ENCODE results near the gene ZNF568.

The ZNF568 gene

DNA sequence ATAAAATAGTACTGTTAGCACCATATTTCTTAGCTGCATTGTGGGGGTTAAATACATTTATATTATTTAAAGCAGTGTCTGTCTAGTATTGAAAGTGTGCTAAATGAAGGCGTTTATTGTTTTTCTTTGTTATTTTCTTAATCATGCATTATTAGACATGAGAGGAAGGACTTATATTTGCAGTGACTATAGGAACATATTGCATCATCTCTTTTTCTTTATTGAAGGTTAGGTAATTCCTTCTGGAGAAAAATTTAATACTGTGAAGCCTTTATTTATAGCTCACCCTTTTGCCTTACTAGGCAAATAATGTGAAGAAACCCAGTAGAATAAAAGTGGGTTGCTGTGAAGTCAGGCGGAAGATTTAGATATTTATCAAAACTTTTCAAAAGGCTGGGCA is 83.2 kb downstream of the ZNF568 start:
- DNase-seq (ENCODE audit: low read depth in 2 of 2): no peak

DNA sequence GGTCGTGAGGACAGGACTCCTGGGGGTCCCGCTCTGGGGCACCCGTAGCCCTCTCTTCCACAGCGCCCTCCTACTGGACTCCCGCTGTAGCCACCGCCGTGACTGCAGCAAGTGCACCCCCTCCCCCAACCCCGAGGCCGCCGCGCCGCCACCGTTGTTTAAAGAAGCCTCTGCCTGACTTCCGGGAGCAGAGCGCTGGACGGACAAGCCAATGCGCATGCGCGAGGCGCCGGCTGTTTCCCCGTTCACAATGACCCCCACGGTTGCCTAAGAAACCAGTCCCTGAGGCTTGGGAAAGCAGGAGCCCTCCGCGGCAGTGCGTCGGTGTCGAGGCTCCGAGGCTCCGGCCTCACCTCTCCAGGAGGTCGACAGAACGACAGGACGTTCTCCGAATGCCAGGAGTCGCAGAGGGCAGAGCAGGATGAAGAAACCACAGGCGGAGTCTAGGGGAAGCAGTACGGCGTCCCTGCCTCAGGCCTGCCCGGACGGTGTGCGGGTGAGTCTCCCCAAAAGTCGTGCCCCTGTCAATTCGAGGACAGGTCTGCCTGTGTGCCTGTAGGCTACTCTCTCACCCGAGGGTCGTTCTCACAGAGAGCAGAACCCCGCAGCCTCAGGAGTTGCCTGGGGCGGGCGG is 91.6 kb downstream of the ZNF568 start:
- peak; percentile 5 to 24 for DNase-seq (ENCODE audit: low read depth in 2 of 2)

DNA sequence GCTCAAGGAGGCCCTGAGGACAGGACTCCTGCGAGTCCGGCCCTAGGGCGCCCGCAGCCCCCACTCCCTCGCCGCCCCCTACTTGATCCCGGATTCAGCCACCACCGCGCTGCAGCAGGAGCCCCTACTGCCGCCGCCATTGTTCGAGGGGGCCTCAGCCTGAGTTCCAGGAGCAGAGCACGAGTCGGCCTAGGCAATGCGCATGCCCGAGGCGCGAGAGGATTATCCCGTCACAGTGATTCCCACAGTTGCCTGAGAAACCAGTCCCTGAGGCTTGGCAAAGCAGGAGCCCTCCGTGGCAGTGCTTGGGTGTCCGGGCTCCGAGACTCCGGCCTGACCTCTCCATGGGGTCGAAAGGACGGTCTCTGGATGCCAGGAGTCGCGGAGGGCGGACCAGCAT is 93.7 kb downstream of the ZNF568 start:
- no peak for DNase-seq (ENCODE audit: low read depth in 2 of 2)

DNA sequence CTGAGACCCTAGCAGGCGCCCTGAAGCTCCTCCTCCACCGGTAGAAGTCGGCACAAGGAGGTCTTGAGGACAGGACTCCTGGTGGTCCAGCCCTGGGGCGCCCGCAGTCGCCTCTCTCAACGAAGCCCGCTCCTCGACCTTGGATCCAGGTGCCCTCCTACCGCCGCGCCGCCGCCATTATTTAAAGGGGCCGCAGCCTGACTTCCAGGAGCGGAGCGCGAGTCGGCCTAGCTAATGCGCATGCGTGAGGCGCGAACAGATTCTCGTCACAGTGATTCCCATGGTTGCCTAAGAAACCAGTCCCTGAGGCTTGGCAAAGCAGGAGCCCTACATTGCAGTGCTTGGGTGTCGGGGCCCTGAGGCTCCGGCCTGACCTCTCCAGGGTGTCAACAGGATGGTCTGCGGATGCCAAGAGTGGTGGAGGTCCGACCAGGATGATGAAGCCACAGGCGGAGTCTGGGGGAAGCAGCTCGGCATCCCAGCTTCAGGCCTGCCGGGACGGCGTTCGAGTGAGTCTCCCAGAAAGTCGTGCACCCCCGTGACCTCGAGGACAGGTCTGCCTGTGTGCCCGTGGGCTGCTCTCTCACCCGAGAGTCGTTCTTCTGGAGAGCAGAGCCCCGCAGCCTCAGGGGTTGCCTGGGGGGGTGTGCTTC is 96.1 kb downstream of the ZNF568 start:
- DNase-seq (ENCODE audit: low read depth in 2 of 2): no peak

DNA sequence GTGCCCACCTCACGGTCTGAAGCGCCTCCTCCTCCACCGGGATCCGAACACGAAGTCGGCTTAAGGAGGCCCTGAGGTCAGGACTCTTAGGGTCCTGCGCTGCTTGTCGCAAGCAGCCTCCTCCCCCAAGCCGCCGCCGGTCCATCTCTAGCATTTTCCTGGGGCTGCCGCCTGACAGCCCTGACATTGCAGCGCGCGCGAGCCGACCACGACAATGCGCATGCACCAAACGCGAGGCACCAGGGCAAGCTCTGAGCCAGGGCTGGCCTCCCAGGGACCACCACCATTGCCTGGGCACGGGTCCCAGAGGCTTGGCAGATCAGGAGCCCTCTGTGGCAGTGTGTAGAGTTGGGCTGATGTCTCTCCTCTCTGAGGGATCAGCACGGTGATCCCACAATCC is 98.3 kb downstream of the ZNF568 start:
- no peak for DNase-seq (ENCODE audit: low read depth in 2 of 2)

DNA sequence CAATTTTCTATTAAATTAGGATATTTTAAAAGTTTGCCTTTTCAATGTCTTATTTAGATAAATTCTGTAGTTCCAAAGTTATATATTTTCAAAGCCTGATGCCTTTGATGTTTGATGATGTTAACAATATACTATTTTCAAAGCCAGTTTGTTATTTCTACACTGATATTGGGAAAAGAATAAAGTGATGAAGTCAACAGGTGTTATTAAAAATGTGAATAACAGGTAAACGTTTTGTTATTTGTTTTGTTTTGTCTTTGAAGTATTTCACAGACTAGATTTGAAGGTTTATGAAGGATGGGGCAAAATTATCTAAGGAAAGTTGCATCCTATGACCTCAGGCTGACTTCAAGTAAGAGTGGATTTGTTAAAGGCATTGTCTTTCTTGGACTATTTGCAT is 129.0 kb downstream of the ZNF568 start:
- DNase-seq (ENCODE audit: low read depth in 2 of 2): no peak
